ENCODE results near the gene ZNF780B. TPM values are rescaled to one million over a fixed set of nuclear protein-coding genes. Genes with fewer than 3 reads are reported as not detected.

Gene ZNF780B
- total RNA-seq, 1 experiment from 2014 or later: 31.9 TPM

DNA sequence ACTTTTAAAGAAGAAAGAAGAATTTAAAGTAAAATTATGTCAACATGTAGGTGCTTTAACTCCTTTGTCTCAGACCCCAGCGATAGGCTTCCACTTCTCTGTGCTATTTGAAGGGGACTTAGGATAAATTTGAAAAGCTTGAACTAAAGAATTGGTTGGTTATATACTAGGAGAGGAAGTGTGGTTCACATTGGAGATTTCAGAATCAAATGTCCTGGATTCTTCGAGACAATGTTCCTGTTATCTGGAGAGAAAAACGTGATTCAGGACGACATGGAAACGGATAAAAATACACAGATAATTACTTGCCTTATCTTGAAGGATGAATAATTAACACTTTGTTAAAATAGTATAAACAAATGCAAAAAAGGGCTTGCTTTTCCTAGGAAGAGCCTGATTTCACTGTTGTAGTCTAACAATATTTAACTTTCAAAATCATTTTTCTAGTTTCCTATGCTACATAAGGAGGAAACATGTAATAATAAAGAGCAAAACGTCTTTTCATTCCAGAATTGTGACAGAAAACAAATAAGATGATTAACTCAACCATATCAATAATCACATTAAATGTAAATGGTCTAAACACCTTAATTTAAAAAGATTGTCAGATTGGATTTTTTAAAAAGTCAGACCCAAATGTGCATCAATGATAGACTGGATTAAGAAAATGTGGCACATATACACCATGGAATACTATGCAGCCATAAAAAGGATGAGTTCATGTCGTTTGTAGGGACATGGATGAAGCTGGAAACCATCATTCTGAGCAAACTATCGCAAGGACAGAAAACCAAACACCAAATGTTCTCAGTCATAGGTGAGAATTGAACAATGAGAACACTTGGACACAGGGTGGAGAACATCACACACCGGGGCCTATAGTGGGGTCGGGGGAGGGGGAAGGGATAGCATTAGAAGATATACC is 35.4 kb upstream of the ZNF780B start:
- TF ChIP-seq, protein P1, sequence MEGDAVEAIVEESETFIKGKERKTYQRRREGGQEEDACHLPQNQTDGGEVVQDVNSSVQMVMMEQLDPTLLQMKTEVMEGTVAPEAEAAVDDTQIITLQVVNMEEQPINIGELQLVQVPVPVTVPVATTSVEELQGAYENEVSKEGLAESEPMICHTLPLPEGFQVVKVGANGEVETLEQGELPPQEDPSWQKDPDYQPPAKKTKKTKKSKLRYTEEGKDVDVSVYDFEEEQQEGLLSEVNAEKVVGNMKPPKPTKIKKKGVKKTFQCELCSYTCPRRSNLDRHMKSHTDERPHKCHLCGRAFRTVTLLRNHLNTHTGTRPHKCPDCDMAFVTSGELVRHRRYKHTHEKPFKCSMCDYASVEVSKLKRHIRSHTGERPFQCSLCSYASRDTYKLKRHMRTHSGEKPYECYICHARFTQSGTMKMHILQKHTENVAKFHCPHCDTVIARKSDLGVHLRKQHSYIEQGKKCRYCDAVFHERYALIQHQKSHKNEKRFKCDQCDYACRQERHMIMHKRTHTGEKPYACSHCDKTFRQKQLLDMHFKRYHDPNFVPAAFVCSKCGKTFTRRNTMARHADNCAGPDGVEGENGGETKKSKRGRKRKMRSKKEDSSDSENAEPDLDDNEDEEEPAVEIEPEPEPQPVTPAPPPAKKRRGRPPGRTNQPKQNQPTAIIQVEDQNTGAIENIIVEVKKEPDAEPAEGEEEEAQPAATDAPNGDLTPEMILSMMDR (conservative IDR thresholded peaks at IDR 0.05): no peak
- Histone ChIP-seq H4K8ac (replicated peaks; ENCODE audit: insufficient read length, low read depth, low read length) (no peak overlapping the region), H3K23me2 (ENCODE audit: insufficient read length, low read depth, low read length, poor library complexity, severe bottlenecking) (peaks cover 8% of the 10 kb centered on the region), H3K79me1 (ENCODE audit: insufficient read depth, low read depth, low read length, poor library complexity, severe bottlenecking) (peaks cover 5% of the 10 kb centered on the region), H2BK120ac (ENCODE audit: low read depth, low read length, poor library complexity, severe bottlenecking) (no peak overlapping the region), H3K4ac (ENCODE audit: low read depth, low read length) (no peak overlapping the region), H3K9me3 (ENCODE audit: control insufficient read depth, low read depth, low read length) (no peaks in the 10 kb centered on the region), H2AFZ (ENCODE audit: low read length) (peak overlapping the region; percentile 93), H3K4me1 (ENCODE audit: insufficient read depth, low read length) (no peaks in the 10 kb centered on the region; the same call in 1 of the 2 replicates), H3K23ac (ENCODE audit: insufficient read length, low read depth, low read length) (no peak overlapping the region), H4K91ac (ENCODE audit: insufficient read length, low read depth, low read length) (no peak overlapping the region), H3K56ac (ENCODE audit: insufficient read length, low read depth, low read length) (no peak overlapping the region), H2AK5ac (ENCODE audit: insufficient read length, low read length) (no peak overlapping the region), H4K5ac (ENCODE audit: insufficient read length, low read depth, low read length) (no peak overlapping the region), H2BK5ac (ENCODE audit: insufficient read length, low read length) (no peak overlapping the region), H3K27me3 (ENCODE audit: insufficient read depth, low read length) (no peaks in the 10 kb centered on the region), H4K20me1 (ENCODE audit: control insufficient read depth, insufficient read depth, insufficient read length) (no peaks in the 10 kb centered on the region), H3K79me2 (ENCODE audit: insufficient read depth, low read length) (no peaks in the 10 kb centered on the region; the same call in 1 of the 2 replicates), H3K9ac (ENCODE audit: extremely low read depth, insufficient read length, low read length) (peak overlapping the region; percentile 30), H3K27ac (ENCODE audit: insufficient read length, low read depth, low read length) (no peak overlapping the region), H3K4me2 (ENCODE audit: insufficient read depth, insufficient read length, low read length) (peak overlapping the region; percentile 96), H3K18ac (ENCODE audit: insufficient read length, low read depth, low read length) (no peak overlapping the region), H2BK15ac (ENCODE audit: low read depth, low read length) (no peak overlapping the region), H2BK20ac (ENCODE audit: low read depth, low read length, poor library complexity, severe bottlenecking) (no peak overlapping the region), H2BK12ac (ENCODE audit: insufficient read length, low read depth, low read length) (no peak overlapping the region), H3K14ac (ENCODE audit: insufficient read depth, low read length) (no peak overlapping the region), H3T11ph (ENCODE audit: low read length) (no peak overlapping the region)
- Mint-ChIP-seq H3K36me3 (ENCODE audit: insufficient read depth in 1 of 3, low read depth in 3 of 3) (peaks cover 8 to 11% (median 9%) of the 10 kb centered on the region in 3 experiments), H3K9me3 (peaks cover 2 to 12% of the 10 kb centered on the region in 2 experiments; a peak in 4 of 5 replicates), H3K4me1 (peaks cover 13 to 17% of the 10 kb centered on the region in 2 experiments), H3K4me3 (peak overlapping the region; percentile 100), H3K27me3 (ENCODE audit: low read depth) (no peaks in the 10 kb centered on the region; the same call in 1 of the 2 replicates), H3K27ac (peak overlapping the region; percentile 97 to 100 (median 98); a peak in 4 of 7 replicates)
- no peak for DNase-seq
- WGBS (ENCODE audit: extremely low coverage, insufficient read length, low lambda C conversion rate): no CpG with 5 or more reads among the region's 10 CpGs
